ENCODE measurements around the gene PTPN18.
"Not testable (repeated sequence)": the region's sequence is repeated elsewhere in the genome, so short reads cannot be mapped to it uniquely, and the experiment has no call there.

Gene PTPN18

DNA sequence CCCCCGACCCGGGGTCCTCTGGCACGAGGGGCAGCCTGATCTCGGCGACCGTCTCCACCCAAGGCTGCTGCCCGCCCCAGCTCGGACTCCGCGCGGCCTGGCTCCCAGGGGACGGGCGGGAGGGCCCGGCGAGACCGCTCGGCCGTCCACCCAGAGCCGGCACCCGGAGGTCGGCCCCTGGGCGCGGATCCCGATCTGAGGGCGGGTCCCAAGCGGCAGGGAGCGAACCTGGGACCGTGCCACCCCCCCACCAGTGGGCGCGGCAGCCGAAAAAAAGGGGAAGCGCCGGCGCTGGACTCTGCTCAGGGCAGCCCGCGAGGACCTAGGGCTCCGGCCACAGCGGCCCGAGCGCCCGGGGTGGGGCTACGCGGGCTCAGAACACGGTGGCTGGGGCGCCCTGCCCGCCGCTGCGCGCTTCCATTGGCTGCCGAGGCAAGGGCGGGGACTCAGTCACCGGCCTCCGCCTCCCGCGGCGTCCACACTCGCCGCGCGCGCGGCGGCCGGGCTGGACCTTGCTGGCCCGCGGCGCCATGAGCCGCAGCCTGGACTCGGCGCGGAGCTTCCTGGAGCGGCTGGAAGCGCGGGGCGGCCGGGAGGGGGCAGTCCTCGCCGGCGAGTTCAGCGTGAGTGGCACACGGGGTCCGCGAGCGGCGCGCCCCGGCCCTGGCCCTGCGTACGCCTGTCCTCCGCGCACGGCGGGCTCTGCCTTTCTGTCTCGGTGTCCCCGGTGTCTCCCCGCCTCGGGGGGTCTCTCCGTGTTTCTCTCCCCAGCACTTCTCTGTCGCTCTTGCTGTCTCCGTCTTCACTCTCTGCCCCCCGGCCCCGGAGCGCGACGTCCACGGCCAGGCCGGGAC is at the start of gene PTPN18:
Gene PTPN18, plus strand, starts transcription at position 479 of the 854 bp plus-strand sequence. Its CDS starts 52 bp downstream, at position 531.
- DNase-seq (ENCODE audit: low read depth): no peak

- DNase-seq (ENCODE audit: low read depth): no peak
Measured at GRCh38 chr2:130307850-130308249, 48.0 kb upstream of the PTPN18 start.

DNA sequence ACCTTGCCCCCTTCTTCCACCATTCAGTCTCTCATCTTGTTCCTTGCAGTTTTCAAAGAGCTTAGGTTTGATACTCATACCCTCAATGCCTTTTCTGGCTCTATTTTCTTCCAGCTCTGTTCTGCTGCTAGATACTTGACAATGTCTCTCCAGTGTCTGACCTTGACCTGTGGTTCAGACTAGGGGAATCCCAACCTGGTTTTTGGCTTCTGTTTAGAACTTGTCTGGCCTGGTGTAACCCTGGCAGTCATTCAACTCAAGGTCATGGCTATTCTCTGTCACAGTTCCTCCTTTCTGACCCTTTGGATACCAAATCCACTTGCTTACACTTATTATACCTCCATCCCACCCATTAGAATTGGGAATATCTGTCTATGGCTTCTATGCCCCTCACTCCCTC is 45.0 kb upstream of the PTPN18 start:
- no peak for DNase-seq (ENCODE audit: low read depth)

DNA sequence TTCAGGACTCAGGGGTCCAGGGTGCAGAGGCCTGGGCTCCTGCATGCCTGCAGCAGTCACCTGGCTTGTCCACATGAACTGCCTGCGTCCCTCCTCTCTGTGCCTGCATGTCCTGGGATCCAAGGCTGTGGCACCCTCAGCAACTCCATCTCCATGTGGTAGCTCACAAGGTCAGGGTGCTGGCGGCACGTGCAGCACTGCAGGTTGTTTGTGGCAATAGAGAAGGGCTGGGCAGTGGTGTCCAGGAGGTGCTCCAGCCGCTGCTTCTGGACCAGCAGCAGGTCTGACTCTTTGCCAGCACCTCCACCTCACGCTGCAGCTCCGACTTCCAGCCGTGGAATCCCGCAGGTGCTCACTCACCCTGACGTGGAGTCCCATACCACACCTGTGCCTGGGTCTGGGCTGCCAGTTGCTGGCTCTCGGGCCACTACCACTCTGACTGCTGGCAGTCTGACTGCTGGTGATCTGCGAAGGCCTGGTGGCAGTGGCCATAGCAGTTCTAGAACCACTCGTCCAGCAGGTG is 42.0 kb upstream of the PTPN18 start:
- DNase-seq (ENCODE audit: low read depth): no peak

DNA sequence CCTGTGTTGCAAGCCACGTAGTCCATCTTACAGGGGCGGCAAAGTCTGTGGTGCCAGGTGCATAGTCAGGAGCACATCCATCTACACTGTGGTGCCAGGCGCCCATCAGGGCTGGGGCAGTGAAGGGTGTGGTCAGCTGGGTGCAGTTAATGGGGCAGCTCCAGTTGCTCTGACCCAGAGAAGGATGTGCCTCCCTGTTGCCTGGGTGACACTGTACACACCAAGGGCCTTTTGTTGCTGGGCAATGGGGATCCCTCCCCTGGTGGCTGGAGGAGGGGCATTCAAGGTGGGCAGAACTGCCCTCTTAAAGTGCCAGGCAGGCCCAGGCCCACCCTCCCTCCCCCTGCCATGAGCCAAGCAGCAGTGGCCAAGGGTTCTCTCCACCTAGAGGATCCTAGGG is 41.5 kb upstream of the PTPN18 start:
- no peak for DNase-seq (ENCODE audit: low read depth)

- no peak for DNase-seq (ENCODE audit: low read depth)
Measured at GRCh38 chr2:130316596-130316995, 39.3 kb upstream of the PTPN18 start.

- no peak for DNase-seq (ENCODE audit: low read depth)
Measured at GRCh38 chr2:130318906-130319305, 37.0 kb upstream of the PTPN18 start.

DNA sequence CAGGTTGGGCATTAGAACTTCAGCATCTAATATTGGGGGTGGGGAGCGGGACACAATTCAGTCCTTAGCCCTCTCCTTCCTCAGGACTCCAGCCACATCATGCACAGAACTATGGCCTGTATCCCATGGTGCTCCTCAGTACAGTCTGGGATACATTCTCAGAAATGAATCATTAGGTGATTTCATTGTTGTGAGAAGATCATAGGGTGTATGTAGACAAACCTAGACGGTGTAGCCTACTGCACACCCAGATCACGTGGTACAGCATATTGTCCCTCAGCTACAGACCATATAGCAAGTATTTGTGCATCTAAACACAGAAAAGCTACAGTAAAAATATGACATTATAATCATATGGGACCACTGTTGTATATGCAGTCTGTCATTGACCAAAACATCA is 36.3 kb upstream of the PTPN18 start:
- DNase-seq (ENCODE audit: low read depth): no peak

DNA sequence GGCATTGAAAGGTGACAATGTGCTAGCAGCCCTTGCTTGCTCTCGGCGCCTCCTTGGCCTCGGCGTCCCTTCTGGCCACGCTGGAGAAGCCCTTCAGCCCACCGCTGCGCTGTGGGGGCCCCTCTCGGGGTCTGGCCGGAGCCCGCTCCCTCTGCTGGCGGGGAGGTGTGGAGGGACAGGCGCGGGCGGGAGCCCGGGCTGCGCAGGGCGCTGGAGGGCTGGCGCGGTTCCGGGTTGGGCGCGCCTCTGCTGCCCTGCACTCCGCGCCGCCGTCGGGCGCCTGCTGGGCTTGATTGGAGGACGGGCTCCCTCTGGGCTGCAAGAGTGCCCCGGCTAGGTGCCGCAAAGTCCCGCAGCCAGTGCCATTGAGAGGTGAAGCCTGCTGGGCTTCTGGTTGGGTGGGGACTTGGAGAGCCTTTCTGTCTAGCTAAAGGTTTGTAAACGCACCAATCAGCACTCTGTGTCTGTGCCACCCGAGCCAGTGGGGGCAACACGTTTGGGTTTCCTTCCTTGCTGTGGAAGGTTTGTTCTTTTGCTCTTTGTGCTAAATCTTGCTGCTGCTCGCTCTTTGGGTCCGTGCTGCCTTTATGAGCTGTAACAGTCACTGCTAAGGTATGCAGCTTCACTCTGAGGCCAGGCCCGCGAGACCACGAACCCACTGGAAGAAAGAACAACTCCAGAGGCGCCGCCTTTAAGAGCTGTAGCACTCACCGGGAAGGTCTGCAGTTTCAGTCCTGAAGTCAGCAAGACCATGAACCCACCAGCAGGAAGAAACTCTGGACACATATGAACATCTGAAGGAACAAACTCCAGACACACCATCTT is 27.9 kb upstream of the PTPN18 start:
- DNase-seq (ENCODE audit: low read depth): no peak

DNA sequence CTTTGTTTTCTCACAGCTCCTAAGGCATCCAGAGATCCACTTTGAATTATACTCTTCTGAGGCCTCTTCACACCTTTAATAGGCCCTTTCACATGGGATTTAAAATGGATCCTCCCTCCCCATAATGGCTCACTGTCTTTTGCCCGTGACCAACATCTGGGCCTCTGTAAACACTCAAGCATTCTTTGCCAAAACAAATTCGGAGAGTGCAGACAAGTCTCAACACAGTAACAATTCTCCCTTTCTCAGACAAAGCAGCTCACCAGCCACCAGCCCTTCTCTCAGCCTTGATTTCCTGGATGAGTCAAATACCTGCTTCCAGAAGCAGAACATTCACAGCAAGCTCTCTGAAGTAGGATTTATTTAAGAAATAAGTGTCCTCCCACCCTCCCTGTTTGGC is 27.1 kb upstream of the PTPN18 start:
- no peak for DNase-seq (ENCODE audit: low read depth)

DNA sequence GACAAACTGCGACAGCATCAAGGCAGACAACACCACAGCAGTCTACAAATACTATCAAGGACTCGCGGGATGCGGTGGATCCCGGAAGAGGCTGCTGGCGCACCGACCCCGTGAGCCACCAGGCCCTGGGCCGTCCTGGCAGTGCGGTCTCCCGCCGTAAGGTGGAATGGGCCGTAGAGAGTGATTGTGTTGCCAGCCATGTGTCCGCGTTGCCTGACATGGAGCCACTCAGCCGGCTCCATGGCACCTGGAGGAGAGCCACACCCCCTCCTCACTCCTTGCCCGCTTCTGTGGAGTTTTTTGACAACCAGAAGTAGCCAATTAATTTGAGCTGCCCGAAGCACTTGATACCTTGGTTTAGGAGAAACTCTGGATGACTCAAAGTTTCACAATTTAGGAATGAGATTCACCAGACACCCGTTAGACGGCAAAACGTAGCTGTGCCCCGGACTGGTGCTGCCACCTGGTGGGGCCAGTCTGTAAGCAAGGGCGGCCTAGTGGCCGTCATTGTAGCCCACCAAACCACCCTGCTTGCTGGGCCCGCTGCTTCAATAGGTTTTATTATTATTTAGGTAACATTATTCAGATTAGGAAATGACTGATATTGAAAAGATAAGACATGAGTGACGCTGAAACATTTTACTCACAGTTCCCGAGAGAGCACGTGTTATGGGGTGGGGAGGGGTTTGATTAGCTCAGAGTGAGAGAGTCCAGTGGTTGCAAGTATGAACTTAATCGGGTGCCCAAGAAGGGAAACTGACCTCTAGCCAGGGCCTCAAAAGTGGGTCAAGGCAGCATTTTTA is 23.4 kb upstream of the PTPN18 start:
- peak; percentile 50 for DNase-seq (ENCODE audit: low read depth)

DNA sequence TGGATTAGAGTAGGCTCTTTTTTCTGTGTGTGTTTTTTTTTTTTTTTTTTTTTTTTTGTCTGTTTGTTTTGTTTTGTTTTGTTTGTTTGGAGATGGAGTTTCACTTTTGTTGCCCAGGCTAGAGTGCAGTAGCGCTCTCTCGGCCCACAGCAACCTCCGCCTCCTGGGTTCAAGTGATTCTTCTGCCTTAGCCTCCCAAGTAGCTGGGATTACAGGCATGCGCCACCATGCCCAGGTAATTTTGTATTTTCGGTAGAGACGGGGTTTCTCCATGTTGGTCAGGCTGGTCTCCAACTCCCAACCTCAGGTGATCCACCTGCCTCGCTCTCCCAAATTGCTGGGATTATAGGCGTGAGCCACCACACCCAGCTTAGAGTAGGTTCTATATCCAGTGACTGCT is 22.6 kb upstream of the PTPN18 start:
- not testable (repeated sequence) for DNase-seq (ENCODE audit: low read depth)

DNA sequence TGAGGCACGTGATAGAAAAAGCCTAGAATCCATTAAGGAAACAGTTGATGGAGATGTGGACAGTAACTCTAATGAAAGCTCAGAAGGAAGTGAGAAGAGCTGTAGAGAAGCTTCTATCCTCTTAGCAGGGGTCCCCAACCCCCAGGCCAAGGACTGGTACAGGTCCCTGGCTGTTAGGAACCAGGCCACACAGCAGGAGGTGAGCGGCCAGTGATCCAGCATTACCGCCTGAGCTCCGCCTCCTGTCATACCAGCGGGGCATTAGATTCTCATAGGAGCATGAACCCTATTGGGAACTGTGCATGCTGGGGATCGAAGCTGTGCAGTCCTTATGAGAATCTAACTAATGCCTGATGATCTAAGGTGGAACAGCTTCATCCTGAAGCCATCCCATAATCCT is 21.8 kb upstream of the PTPN18 start:
- no peak for DNase-seq (ENCODE audit: low read depth)

DNA sequence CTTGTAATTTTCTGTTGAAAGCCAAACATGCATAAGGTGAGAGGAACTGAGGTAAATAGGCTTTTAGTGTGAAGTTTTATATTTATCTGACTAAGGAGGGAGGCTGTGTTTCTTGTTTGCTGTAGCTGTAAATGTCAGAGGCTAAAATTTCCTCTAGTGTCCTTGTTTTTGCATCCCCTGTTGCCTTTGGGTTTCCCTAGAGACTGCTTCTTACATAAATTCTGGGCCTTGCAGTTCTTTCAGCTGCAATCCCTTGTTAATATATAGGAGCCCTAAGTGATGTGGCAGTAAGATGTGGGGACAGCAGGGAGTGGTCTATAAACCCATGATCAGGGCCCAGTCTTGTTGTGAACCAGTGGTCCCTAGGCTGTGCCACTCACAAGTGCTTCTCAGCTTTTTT is 20.6 kb upstream of the PTPN18 start:
- no peak for DNase-seq (ENCODE audit: low read depth)

GRCh38 chr2:130336150-130336876 is 19.5 kb upstream of the PTPN18 start:
- DNase-seq (ENCODE audit: low read depth): no peak

DNA sequence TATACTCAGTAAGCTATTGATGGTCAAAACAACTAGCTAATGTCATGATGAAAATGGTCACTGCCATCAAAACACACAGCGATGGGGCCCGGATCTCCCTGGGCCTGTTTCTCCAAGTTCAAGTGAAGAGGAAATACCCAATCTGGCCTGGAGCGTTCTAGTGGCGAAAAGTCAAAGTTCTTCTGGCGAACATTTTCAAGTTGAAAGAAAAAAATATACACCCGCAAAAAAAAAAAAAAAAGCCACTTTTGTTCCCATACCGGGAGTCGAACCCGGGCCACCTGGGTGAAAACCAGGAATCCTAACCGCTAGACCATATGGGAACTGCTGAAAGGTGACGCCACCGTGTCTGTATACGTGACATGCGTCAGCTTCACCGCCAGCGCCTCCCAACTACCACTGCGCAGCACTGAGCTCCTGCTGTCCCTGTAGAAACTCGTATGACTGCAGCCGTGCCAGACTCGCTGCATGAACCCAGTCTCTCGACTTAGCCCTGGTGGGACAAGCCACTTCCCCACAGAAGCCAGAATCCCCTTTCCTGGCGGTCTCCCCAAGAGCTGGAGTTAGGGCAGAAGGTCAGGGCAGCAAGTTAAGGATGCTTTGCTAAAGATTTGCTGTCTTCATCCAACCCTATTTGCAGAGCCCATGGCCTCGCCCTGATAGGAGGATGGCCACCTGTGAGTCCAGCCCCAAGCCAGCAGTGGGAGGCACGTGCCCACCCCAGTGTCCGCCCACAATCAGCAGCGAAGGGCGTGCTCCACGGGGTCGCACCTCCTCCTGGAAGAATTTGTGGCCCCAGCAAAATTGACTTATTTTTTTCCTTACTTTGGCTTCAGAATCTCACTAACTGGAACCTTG is 18.8 kb upstream of the PTPN18 start:
- peak; percentile 28 for DNase-seq (ENCODE audit: low read depth)

- no peak for DNase-seq (ENCODE audit: low read depth)
Measured at GRCh38 chr2:130337735-130338325, 18.0 kb upstream of the PTPN18 start.

DNA sequence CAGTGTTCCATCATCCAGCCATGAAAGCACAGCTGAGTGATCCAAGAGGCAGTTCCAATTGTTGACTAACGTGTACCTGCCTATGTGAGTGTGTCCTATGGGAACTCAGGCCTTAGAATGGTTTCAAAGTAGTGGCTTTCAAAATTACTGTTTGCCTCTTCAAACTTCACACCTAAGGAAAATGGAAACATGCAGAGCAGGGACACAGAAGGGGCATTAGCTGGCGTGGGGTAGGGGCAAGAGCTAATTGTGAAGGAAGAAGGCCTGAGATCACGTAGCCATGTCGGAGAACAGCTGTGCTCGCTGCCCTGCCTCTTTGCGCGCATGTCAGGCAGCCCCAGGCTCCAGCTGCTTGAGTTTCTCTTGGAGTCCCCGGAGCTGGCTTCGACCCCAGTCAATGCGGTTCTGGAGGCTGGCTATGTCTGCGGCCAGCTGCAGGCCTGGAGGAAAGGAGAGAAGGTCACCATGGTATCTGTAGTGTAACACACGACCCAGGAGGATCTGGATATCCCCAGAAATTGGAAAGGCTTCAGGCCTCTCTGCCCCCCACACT is 17.0 kb upstream of the PTPN18 start:
- DNase-seq (ENCODE audit: low read depth): no peak

DNA sequence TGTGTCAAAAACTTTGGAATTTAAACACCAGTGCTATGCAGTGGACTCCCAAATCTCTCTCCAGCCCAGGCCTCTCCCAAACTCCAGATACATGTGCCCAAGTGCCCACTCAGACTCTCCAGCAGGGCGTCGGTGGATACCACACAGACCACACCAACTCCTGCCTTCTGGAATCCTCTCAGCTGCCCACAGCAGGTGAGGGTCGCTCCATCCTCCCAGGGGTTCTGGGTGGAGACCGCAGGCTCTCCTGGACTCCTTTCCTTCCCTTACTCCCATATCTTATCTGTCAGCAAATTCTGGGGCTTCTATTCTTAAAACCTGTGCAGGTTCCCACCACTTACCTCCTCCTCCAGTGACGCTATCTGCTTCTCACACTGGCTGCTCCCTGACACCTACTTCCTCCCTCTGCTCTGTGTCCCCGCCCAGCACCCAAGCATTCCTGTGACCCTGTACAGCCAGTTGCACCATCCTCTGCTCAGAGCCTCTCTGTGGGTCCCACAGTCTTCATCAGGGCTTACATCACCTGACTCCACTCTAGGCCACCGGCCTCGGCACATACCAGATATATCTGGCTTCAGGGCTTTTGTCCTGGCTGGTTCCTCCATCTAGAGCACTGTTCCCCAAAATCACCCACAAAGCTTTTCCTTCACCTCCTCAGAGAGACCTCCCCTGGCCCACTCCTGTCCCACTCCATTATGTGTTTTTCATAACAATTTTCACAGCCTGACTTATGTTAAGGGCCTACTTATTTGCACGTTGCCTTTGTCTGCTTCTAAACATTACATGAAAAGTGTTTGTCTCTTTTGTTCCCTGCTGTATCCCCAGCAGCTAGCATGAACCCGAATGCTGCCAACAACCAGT is 15.7 kb upstream of the PTPN18 start:
- no peak for DNase-seq (ENCODE audit: low read depth)
